ENCODE results near the gene ADH7. TPM values are rescaled to one million over a fixed set of nuclear protein-coding genes. Genes with fewer than 3 reads are reported as not detected.

ADH7 gene
- polyA plus RNA-seq, 2 of the 4 experiments (the other 2 are of a cell fraction), result not detected

GRCh38 chr4:99468889-99469288 is 33.7 kb upstream of the ADH7 start (continued):
- TF ChIP-seq CHD4 (IDR thresholded peaks at IDR 0.05; ENCODE audit: borderline replicate concordance) (no peak), ZNF302 (CRISPR knock-in tag; IDR thresholded peaks at IDR 0.05) (no peak), HMGXB4 (CRISPR knock-in tag; IDR thresholded peaks at IDR 0.05; ENCODE audit: borderline replicate concordance) (no peak)
- TF ChIP-seq, protein P1, sequence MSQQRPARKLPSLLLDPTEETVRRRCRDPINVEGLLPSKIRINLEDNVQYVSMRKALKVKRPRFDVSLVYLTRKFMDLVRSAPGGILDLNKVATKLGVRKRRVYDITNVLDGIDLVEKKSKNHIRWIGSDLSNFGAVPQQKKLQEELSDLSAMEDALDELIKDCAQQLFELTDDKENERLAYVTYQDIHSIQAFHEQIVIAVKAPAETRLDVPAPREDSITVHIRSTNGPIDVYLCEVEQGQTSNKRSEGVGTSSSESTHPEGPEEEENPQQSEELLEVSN (IDR thresholded peaks at IDR 0.05; ENCODE audit: borderline replicate concordance, low read depth), result no peak

DNA sequence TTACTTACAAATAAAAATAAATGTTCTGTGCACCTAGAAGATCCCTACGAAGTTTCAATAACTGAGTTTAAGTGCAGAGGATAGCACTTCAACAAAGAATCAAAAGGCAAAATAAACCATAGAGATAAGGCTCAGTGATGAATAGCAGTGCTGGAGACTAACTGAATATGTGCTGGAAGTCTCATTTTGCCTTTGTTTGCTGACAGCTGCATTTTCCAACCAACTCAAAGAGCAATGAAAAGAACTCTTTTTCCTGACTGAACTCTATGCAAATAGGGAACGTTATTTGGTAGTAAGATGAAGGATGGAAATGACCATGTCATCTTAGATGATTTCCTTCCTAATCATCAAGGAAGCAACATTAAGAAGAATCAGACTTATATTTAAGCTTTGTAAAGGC is 32.7 kb upstream of the ADH7 start:
- POLR2A ChIA-PET, result no interaction called here
- no peak for DNase-seq (ENCODE audit: low read depth in 1 of 2, low spot score in 1 of 2)
- 40% methylated on average over 2 of the region's 2 CpGs for WGBS (ENCODE audit: missing lambda C conversion rate)

DNA sequence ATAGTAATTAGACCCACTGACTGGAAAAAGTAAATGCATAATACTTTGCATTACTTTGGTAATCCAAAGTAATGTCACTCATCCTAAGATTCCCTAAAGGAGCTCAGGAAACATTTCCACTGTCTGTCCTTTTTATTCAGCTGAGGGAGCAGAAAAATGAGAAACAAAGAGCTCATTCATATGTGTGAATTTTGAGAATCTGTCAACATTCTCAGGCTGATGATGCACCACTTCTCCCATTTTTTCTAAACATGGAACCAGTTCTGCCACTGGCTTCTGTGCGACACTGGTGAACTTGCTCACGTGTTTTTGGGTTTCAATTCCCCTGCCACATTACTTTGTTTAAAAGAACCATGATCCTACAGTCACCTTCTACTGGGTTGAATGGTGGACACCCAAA is 28.4 kb upstream of the ADH7 start:
- Histone ChIP-seq H3K4me3 (no peak overlapping the region), H3K27ac (no peak overlapping the region), H3K9me3 (no peaks in the 10 kb centered on the region), H3K4me2 (no peak overlapping the region), H3K4me1 (no peaks in the 10 kb centered on the region)
- no peak for ATAC-seq
- no peak for DNase-seq (ENCODE audit: low read depth in 1 of 2, low spot score in 1 of 2)
- POLR2A ChIA-PET, result no interaction called here
- no peak for FAIRE-seq
- CTCF ChIA-PET, result interaction anchor here (0.7 to 2.1 kb wide), 13 partner anchors 10 to 1346 kb away, joined by 3 to 11 read pairs (median 3); partner anchors contain the start of gene METAP1
- TF ChIP-seq NR3C1 (IDR thresholded peaks at IDR 0.05) (no peak), MAFK (IDR thresholded peaks at IDR 0.05; ENCODE audit: partially characterized antibody) (no peak), FOSB (CRISPR knock-in tag; IDR thresholded peaks at IDR 0.05) (no peak), SREBF2 (IDR thresholded peaks at IDR 0.05) (no peak), JUN (IDR thresholded peaks at IDR 0.05) (no peak), ZC3H11A (IDR thresholded peaks at IDR 0.05) (no peak), KDM1A (IDR thresholded peaks at IDR 0.05; ENCODE audit: low read depth) (no peak), KDM5A (IDR thresholded peaks at IDR 0.05) (no peak), RARB (CRISPR knock-in tag; IDR thresholded peaks at IDR 0.05) (no peak), FOSL2 (IDR thresholded peaks at IDR 0.05) (no peak), FOSL2 (CRISPR knock-in tag; IDR thresholded peaks at IDR 0.05) (no peak), CEBPB (IDR thresholded peaks at IDR 0.05) (no peak)
- TF ChIP-seq, protein P2, sequence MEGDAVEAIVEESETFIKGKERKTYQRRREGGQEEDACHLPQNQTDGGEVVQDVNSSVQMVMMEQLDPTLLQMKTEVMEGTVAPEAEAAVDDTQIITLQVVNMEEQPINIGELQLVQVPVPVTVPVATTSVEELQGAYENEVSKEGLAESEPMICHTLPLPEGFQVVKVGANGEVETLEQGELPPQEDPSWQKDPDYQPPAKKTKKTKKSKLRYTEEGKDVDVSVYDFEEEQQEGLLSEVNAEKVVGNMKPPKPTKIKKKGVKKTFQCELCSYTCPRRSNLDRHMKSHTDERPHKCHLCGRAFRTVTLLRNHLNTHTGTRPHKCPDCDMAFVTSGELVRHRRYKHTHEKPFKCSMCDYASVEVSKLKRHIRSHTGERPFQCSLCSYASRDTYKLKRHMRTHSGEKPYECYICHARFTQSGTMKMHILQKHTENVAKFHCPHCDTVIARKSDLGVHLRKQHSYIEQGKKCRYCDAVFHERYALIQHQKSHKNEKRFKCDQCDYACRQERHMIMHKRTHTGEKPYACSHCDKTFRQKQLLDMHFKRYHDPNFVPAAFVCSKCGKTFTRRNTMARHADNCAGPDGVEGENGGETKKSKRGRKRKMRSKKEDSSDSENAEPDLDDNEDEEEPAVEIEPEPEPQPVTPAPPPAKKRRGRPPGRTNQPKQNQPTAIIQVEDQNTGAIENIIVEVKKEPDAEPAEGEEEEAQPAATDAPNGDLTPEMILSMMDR (IDR thresholded peaks at IDR 0.05), result no peak
- 75% methylated on average over 2 of the region's 2 CpGs for WGBS (ENCODE audit: missing lambda C conversion rate)

More for the DNA sequence above, 32.7 kb upstream of the ADH7 start:
- Histone ChIP-seq H3K27ac (no peak overlapping the region), H3K9me3 (no peaks in the 10 kb centered on the region), H3K4me3 (no peak overlapping the region), H3K4me2 (no peak overlapping the region), H3K4me1 (no peaks in the 10 kb centered on the region)
- TF ChIP-seq EHF (CRISPR knock-in tag; IDR thresholded peaks at IDR 0.05), result no peak
- no peak for TF ChIP-seq CBX2 (IDR thresholded peaks at IDR 0.05; ENCODE audit: borderline replicate concordance, low read depth)
- TF ChIP-seq RFX5 (IDR thresholded peaks at IDR 0.05), result no peak
- no peak for TF ChIP-seq MAZ (IDR thresholded peaks at IDR 0.05; ENCODE audit: borderline replicate concordance, low read depth, low read length)
- TF ChIP-seq FOSL2 (IDR thresholded peaks at IDR 0.05), result no peak
- no peak for TF ChIP-seq FOSL2 (CRISPR knock-in tag; IDR thresholded peaks at IDR 0.05)
- TF ChIP-seq PHF8 (IDR thresholded peaks at IDR 0.05; ENCODE audit: borderline replicate concordance, low read depth), result no peak
- no peak for TF ChIP-seq RNF2 (IDR thresholded peaks at IDR 0.05; ENCODE audit: borderline replicate concordance, low read depth)
- no peak for TF ChIP-seq CHD2 (IDR thresholded peaks at IDR 0.05; ENCODE audit: low read length, partially characterized antibody)
- TF ChIP-seq GATA3 (IDR thresholded peaks at IDR 0.05; ENCODE audit: borderline replicate concordance), result no peak
- no peak for TF ChIP-seq KDM1A (IDR thresholded peaks at IDR 0.05; ENCODE audit: low read depth)
- TF ChIP-seq RAD21 (conservative IDR thresholded peaks at IDR 0.05 in 1 of 2, IDR thresholded peaks at IDR 0.05 in 1 of 2), result no peak
- no peak for TF ChIP-seq BHLHE40 (IDR thresholded peaks at IDR 0.05; ENCODE audit: low read depth, low read length)
- TF ChIP-seq, protein P3, sequence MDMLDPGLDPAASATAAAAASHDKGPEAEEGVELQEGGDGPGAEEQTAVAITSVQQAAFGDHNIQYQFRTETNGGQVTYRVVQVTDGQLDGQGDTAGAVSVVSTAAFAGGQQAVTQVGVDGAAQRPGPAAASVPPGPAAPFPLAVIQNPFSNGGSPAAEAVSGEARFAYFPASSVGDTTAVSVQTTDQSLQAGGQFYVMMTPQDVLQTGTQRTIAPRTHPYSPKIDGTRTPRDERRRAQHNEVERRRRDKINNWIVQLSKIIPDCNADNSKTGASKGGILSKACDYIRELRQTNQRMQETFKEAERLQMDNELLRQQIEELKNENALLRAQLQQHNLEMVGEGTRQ (IDR thresholded peaks at IDR 0.05), result no peak
- no peak for TF ChIP-seq MYC (IDR thresholded peaks at IDR 0.05; ENCODE audit: borderline replicate concordance, low read length)
- ATAC-seq (no peak), FAIRE-seq (no peak)
- CTCF ChIA-PET, result no interaction called here

Data from A549 (cell line).